WI38 (cell line): ENCODE data around the gene FBXO21.
"Not testable (repeated sequence)": the region's sequence is repeated elsewhere in the genome, so short reads cannot be mapped to it uniquely, and the experiment has no call there.

Experiments used
- H3K4me3 ChIP-seq: 2 replicates; pipeline ENCODE4 v1.5.1; 2011; ENCODE audit warnings: low read depth, mild to moderate bottlenecking, control low read depth, low read length
- CTCF ChIP-seq: IDR thresholded peaks from 2 replicates; pipeline ENCODE4 v1.5.1; 2012; ENCODE audit warnings: low read depth, mild to moderate bottlenecking, control low read depth, low read length

FBXO21 gene

GRCh38 chr12:117227000-117227653 lies 36.9 kb upstream of the FBXO21 start:
- TF ChIP-seq CTCF = no peak
- no peak overlapping the region for H3K4me3 ChIP-seq

- no peak overlapping the region for H3K4me3 ChIP-seq
- TF ChIP-seq CTCF = no peak
Measured at GRCh38 chr12:117226505-117226904, 36.2 kb upstream of the FBXO21 start.

GRCh38 chr12:117225179-117225578 lies 34.9 kb upstream of the FBXO21 start:
- no peak for TF ChIP-seq CTCF
- no peak overlapping the region for H3K4me3 ChIP-seq

- H3K4me3 ChIP-seq = not testable (repeated sequence)
Measured at GRCh38 chr12:117220947-117221346, 30.7 kb upstream of the FBXO21 start.

- H3K4me3 ChIP-seq = no peak overlapping the region
- TF ChIP-seq CTCF = no peak
Measured at GRCh38 chr12:117218149-117218548, 27.9 kb upstream of the FBXO21 start.

GRCh38 chr12:117216686-117217085 lies 26.4 kb upstream of the FBXO21 start:
- H3K4me3 ChIP-seq = no peak overlapping the region
- TF ChIP-seq CTCF = no peak

GRCh38 chr12:117214797-117215196 lies 24.5 kb upstream of the FBXO21 start:
- H3K4me3 ChIP-seq = no peak overlapping the region
- TF ChIP-seq CTCF = no peak

GRCh38 chr12:117213295-117213808 lies 23.1 kb upstream of the FBXO21 start:
- TF ChIP-seq CTCF = no peak

More at GRCh38 chr12:117213295-117213808, 23.1 kb upstream of the FBXO21 start:
- no peak overlapping the region for H3K4me3 ChIP-seq
